ENCODE measurements around the gene PGM2.
"Not testable (repeated sequence)": the region's sequence is repeated elsewhere in the genome, so short reads cannot be mapped to it uniquely, and the experiment has no call there.

The PGM2 gene

GRCh38 chr4:37815591-37815990 lies 10.9 kb upstream of the PGM2 start:
- peak in 1 of 3 donors; percentile 18 for DNase-seq
- no peaks in the 10 kb centered on the region for H3K27me3 ChIP-seq (replicated peaks in 2 of 5; ENCODE audit: control insufficient read depth in 4 of 5, insufficient read depth in 5 of 5, low read length in 4 of 5)
- 0% methylated on average over 1 of the region's 3 CpGs for WGBS (ENCODE audit: insufficient coverage)
- CTCF ChIA-PET = no interaction called here
- H3K4me1 ChIP-seq (ENCODE audit: control extremely low read depth in 1 of 4, control insufficient read depth in 4 of 4, insufficient read depth in 4 of 4, low read length in 3 of 4) = peaks cover 2 to 19% (median 15%) of the 10 kb centered on the region in 4 experiments
- H3K36me3 ChIP-seq (ENCODE audit: control insufficient read depth in 4 of 4, insufficient read depth in 4 of 4, low read length in 3 of 4) = no peaks in the 10 kb centered on the region
- POLR2A ChIA-PET = no interaction called here
- peak overlapping the region in 1 of 7 experiments; percentile 8 for H3K4me3 ChIP-seq (ENCODE audit: control insufficient read depth in 1 of 7, extremely low read depth in 1 of 7, insufficient read depth in 4 of 7, low read depth in 2 of 7, low read length in 6 of 7)
- H3K9me3 ChIP-seq (ENCODE audit: control extremely low read depth in 1 of 5, control insufficient read depth in 4 of 5, insufficient read depth in 2 of 5, low read depth in 1 of 5, low read length in 4 of 5) = peaks cover 0 to 2% (median 0%) of the 10 kb centered on the region in 5 experiments
- H3K27ac ChIP-seq (ENCODE audit: insufficient read depth in 1 of 2, low read depth in 1 of 2, low read length in 2 of 2, poor library complexity in 1 of 2, severe bottlenecking in 2 of 2) = peak overlapping the region in 1 of 2 experiments; percentile 9

- ChIA-PET CTCF (interaction anchor here (1.4 kb wide), 1 partner anchor 10 kb away, joined by 5 read pairs; no protein-coding TSS in a partner anchor), POLR2A (interaction anchor here (0.6 kb wide), 1 partner anchor 10 kb away, joined by 4 read pairs; the partner anchor contains the start of gene PGM2)
- DNase-seq = peak in 2 of 3 donors; percentile 57 to 70
- Histone ChIP-seq H3K27ac (ENCODE audit: insufficient read depth in 1 of 2, low read depth in 1 of 2, low read length in 2 of 2, poor library complexity in 1 of 2, severe bottlenecking in 2 of 2) (peak overlapping the region in 1 of 2 experiments; percentile 9), H3K4me1 (ENCODE audit: control extremely low read depth in 1 of 4, control insufficient read depth in 4 of 4, insufficient read depth in 4 of 4, low read length in 3 of 4) (peaks cover 2 to 19% (median 15%) of the 10 kb centered on the region in 4 experiments), H3K9me3 (ENCODE audit: control extremely low read depth in 1 of 5, control insufficient read depth in 4 of 5, insufficient read depth in 2 of 5, low read depth in 1 of 5, low read length in 4 of 5) (peaks cover 0 to 2% (median 0%) of the 10 kb centered on the region in 5 experiments), H3K27me3 (replicated peaks in 2 of 5; ENCODE audit: control insufficient read depth in 4 of 5, insufficient read depth in 5 of 5, low read length in 4 of 5) (no peaks in the 10 kb centered on the region), H3K4me3 (ENCODE audit: control insufficient read depth in 1 of 7, extremely low read depth in 1 of 7, insufficient read depth in 4 of 7, low read depth in 2 of 7, low read length in 6 of 7) (peak overlapping the region in 1 of 7 experiments; percentile 8), H3K36me3 (ENCODE audit: control insufficient read depth in 4 of 4, insufficient read depth in 4 of 4, low read length in 3 of 4) (no peaks in the 10 kb centered on the region)
- WGBS (ENCODE audit: insufficient coverage) = no CpG with 5 or more reads among the region's 2 CpGs
Observed at GRCh38 chr4:37816006-37816405, 10.5 kb upstream of the PGM2 start.

DNA sequence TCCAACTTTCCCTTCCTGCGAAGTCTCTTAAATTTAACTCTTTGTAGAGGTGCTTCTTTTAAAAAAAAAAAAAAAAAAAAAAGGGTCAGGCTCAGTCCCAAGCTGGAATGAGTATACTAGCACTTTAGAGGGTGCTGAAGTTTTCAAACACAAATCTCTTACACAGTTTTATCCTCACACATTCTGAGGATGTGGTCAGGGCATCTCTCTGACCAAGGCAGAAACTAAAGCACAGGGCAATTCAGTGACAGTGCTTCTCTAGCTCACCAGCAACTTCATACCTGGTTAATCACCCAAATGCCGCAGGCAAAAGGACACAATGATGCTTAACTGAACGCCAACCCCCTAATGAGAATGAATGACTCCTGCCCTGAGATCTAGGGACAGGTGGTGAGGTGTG lies 9.8 kb upstream of the PGM2 start:
- WGBS (ENCODE audit: insufficient coverage) = 79% methylated on average over 2 of the region's 3 CpGs
- CTCF ChIA-PET = interaction anchor here (0.6 to 1.4 kb wide), 2 partner anchors 9 to 19 kb away, joined by 3 to 5 read pairs; no protein-coding TSS in a partner anchor
- Histone ChIP-seq H3K27ac (ENCODE audit: insufficient read depth in 1 of 2, low read depth in 1 of 2, low read length in 2 of 2, poor library complexity in 1 of 2, severe bottlenecking in 2 of 2) (no peak overlapping the region), H3K9me3 (ENCODE audit: control extremely low read depth in 1 of 5, control insufficient read depth in 4 of 5, insufficient read depth in 2 of 5, low read depth in 1 of 5, low read length in 4 of 5) (peaks cover 0 to 2% (median 0%) of the 10 kb centered on the region in 5 experiments), H3K4me1 (ENCODE audit: control extremely low read depth in 1 of 4, control insufficient read depth in 4 of 4, insufficient read depth in 4 of 4, low read length in 3 of 4) (peaks cover 2 to 19% (median 15%) of the 10 kb centered on the region in 4 experiments), H3K4me3 (ENCODE audit: control insufficient read depth in 1 of 7, extremely low read depth in 1 of 7, insufficient read depth in 4 of 7, low read depth in 2 of 7, low read length in 6 of 7) (no peak overlapping the region), H3K27me3 (replicated peaks in 2 of 5; ENCODE audit: control insufficient read depth in 4 of 5, insufficient read depth in 5 of 5, low read length in 4 of 5) (no peaks in the 10 kb centered on the region), H3K36me3 (ENCODE audit: control insufficient read depth in 4 of 4, insufficient read depth in 4 of 4, low read length in 3 of 4) (no peaks in the 10 kb centered on the region)
- POLR2A ChIA-PET = interaction anchor here (0.6 kb wide), 1 partner anchor 10 kb away, joined by 4 read pairs; the partner anchor contains the start of gene PGM2
- no peak for DNase-seq

DNA sequence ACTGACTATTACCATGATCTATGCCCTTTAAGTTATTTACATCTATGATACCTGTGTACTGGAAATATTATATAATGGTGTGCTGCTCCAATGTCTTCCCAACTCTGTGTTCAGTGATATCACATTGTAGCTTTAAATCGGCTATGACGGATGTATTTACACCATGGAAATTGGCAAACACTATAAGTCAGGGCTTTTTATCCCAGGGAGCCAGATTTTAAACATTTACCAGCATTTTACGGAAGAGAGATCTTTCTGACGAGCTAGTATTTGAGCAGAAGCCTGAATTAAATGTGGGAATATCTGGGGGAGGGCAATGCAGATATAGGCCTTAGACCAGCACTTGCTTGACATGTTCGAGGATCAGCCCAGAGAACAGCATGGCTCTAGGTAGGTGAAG lies 7.7 kb upstream of the PGM2 start:
- CTCF ChIA-PET = interaction anchor here (0.6 to 1.1 kb wide), 4 partner anchors 9 to 29 kb away, joined by 3 read pairs; no protein-coding TSS in a partner anchor

GRCh38 chr4:37820458-37820857 lies 6.0 kb upstream of the PGM2 start:
- WGBS (ENCODE audit: insufficient coverage) = 100% methylated on average over 2 of the region's 28 CpGs

More for the DNA sequence above, 7.7 kb upstream of the PGM2 start:
- DNase-seq = no peak
- H3K27me3 ChIP-seq (replicated peaks in 2 of 5; ENCODE audit: control insufficient read depth in 4 of 5, insufficient read depth in 5 of 5, low read length in 4 of 5) = no peaks in the 10 kb centered on the region
- H3K36me3 ChIP-seq (ENCODE audit: control insufficient read depth in 4 of 4, insufficient read depth in 4 of 4, low read length in 3 of 4) = no peaks in the 10 kb centered on the region
- H3K27ac ChIP-seq (ENCODE audit: insufficient read depth in 1 of 2, low read depth in 1 of 2, low read length in 2 of 2, poor library complexity in 1 of 2, severe bottlenecking in 2 of 2) = no peak overlapping the region
- POLR2A ChIA-PET = no interaction called here
- no peak overlapping the region for H3K4me3 ChIP-seq (ENCODE audit: control insufficient read depth in 1 of 7, extremely low read depth in 1 of 7, insufficient read depth in 4 of 7, low read depth in 2 of 7, low read length in 6 of 7)
- peaks cover 0 to 2% (median 0%) of the 10 kb centered on the region in 5 experiments for H3K9me3 ChIP-seq (ENCODE audit: control extremely low read depth in 1 of 5, control insufficient read depth in 4 of 5, insufficient read depth in 2 of 5, low read depth in 1 of 5, low read length in 4 of 5)
- WGBS (ENCODE audit: insufficient coverage) = 100% methylated on average over 3 of the region's 5 CpGs
- H3K4me1 ChIP-seq (ENCODE audit: control extremely low read depth in 1 of 4, control insufficient read depth in 4 of 4, insufficient read depth in 4 of 4, low read length in 3 of 4) = peaks cover 2 to 22% (median 15%) of the 10 kb centered on the region in 4 experiments

GRCh38 chr4:37821953-37822605 lies 4.4 kb upstream of the PGM2 start:
- Histone ChIP-seq H3K27ac (ENCODE audit: insufficient read depth in 1 of 2, low read depth in 1 of 2, low read length in 2 of 2, poor library complexity in 1 of 2, severe bottlenecking in 2 of 2) (no peak overlapping the region), H3K9me3 (ENCODE audit: control extremely low read depth in 1 of 5, control insufficient read depth in 4 of 5, insufficient read depth in 2 of 5, low read depth in 1 of 5, low read length in 4 of 5) (no peaks in the 10 kb centered on the region), H3K4me3 (ENCODE audit: control insufficient read depth in 1 of 7, extremely low read depth in 1 of 7, insufficient read depth in 4 of 7, low read depth in 2 of 7, low read length in 6 of 7) (no peak overlapping the region), H3K36me3 (ENCODE audit: control insufficient read depth in 4 of 4, insufficient read depth in 4 of 4, low read length in 3 of 4) (no peaks in the 10 kb centered on the region), H3K27me3 (replicated peaks in 2 of 5; ENCODE audit: control insufficient read depth in 4 of 5, insufficient read depth in 5 of 5, low read length in 4 of 5) (no peaks in the 10 kb centered on the region), H3K4me1 (ENCODE audit: control extremely low read depth in 1 of 4, control insufficient read depth in 4 of 4, insufficient read depth in 4 of 4, low read length in 3 of 4) (peaks cover 5 to 12% (median 8%) of the 10 kb centered on the region in 4 experiments)
- WGBS (ENCODE audit: insufficient coverage) = 67% methylated on average over 1 of the region's 4 CpGs
- POLR2A ChIA-PET = no interaction called here
- peak in 2 of 3 donors; percentile 18 to 53 for DNase-seq
- CTCF ChIA-PET = no interaction called here

More at GRCh38 chr4:37820458-37820857, 6.0 kb upstream of the PGM2 start:
- H3K9me3 ChIP-seq (ENCODE audit: control extremely low read depth in 1 of 5, control insufficient read depth in 4 of 5, insufficient read depth in 2 of 5, low read depth in 1 of 5, low read length in 4 of 5); H3K27me3 ChIP-seq (replicated peaks in 2 of 5; ENCODE audit: control insufficient read depth in 4 of 5, insufficient read depth in 5 of 5, low read length in 4 of 5); H3K4me3 ChIP-seq (ENCODE audit: control insufficient read depth in 1 of 7, extremely low read depth in 1 of 7, insufficient read depth in 4 of 7, low read depth in 2 of 7, low read length in 6 of 7); DNase-seq; H3K36me3 ChIP-seq (ENCODE audit: control insufficient read depth in 4 of 4, insufficient read depth in 4 of 4, low read length in 3 of 4); POLR2A ChIA-PET; H3K27ac ChIP-seq (ENCODE audit: insufficient read depth in 1 of 2, low read depth in 1 of 2, low read length in 2 of 2, poor library complexity in 1 of 2, severe bottlenecking in 2 of 2): not testable (repeated sequence)
- peaks cover 7 to 26% (median 19%) of the 10 kb centered on the region in 4 experiments for H3K4me1 ChIP-seq (ENCODE audit: control extremely low read depth in 1 of 4, control insufficient read depth in 4 of 4, insufficient read depth in 4 of 4, low read length in 3 of 4)
- CTCF ChIA-PET = interaction anchor here (0.9 kb wide), 1 partner anchor 14 kb away, joined by 4 read pairs; no protein-coding TSS in a partner anchor

- not testable (repeated sequence) for H3K9me3 ChIP-seq (ENCODE audit: control extremely low read depth in 1 of 5, control insufficient read depth in 4 of 5, insufficient read depth in 2 of 5, low read depth in 1 of 5, low read length in 4 of 5); DNase-seq; H3K36me3 ChIP-seq (ENCODE audit: control insufficient read depth in 4 of 4, insufficient read depth in 4 of 4, low read length in 3 of 4); H3K27me3 ChIP-seq (replicated peaks in 2 of 5; ENCODE audit: control insufficient read depth in 4 of 5, insufficient read depth in 5 of 5, low read length in 4 of 5)
- H3K4me1 ChIP-seq (ENCODE audit: control extremely low read depth in 1 of 4, control insufficient read depth in 4 of 4, insufficient read depth in 4 of 4, low read length in 3 of 4) = peaks cover 11 to 30% (median 20%) of the 10 kb centered on the region in 4 experiments
- peak overlapping the region in 6 of 7 experiments; percentile 90 to 98 (median 97) for H3K4me3 ChIP-seq (ENCODE audit: control insufficient read depth in 1 of 7, extremely low read depth in 1 of 7, insufficient read depth in 4 of 7, low read depth in 2 of 7, low read length in 6 of 7)
- CTCF ChIA-PET = interaction anchor here (1.1 to 3.0 kb wide), 12 partner anchors 9 to 216 kb away, joined by 3 to 13 read pairs (median 4); no protein-coding TSS in a partner anchor
- WGBS (ENCODE audit: insufficient coverage) = 0% methylated on average over 1 of the region's 9 CpGs
- POLR2A ChIA-PET = interaction anchor here (0.9 to 1.6 kb wide), 2 partner anchors 15 to 24 kb away, joined by 3 read pairs; no protein-coding TSS in a partner anchor
- H3K27ac ChIP-seq (ENCODE audit: insufficient read depth in 1 of 2, low read depth in 1 of 2, low read length in 2 of 2, poor library complexity in 1 of 2, severe bottlenecking in 2 of 2) = peak overlapping the region; percentile 75 to 86
Observed at GRCh38 chr4:37825501-37825900, 985 bp upstream of the PGM2 start.

Data from common myeloid progenitor, CD34-positive (primary cell).